Measurements from ENCODE around the gene LCOR. TPM values are rescaled to one million over a fixed set of nuclear protein-coding genes. Genes with fewer than 3 reads are reported as not detected.

Gene LCOR
- polyA plus RNA-seq, 4 donors = 24.6 to 30.2 (median 27.0) TPM

Other genes starting within 250 kb of the LCOR start
- gene TM9SF3, start 245.3 kb upstream of the LCOR start, polyA plus RNA-seq (ENCODE audit: insufficient read length in 4 of 4) = 100 to 1,000 TPM; 161 to 209 (median 191) TPM
- 1 to 10 TPM; 3.9 to 5.5 (median 4.6) TPM for gene PIK3AP1, start 111.8 kb upstream of the LCOR start, polyA plus RNA-seq (ENCODE audit: insufficient read length in 4 of 4)